GM23338 (cell line): ENCODE measurements around the gene PHAF1. TPM values are rescaled to one million over a fixed set of nuclear protein-coding genes. Genes with fewer than 3 reads are reported as not detected.

ENCODE experiments used
- ATAC-seq: fragments of 200-7000 bp; cut with Tn5 transposase; 3 replicates; pipeline ENCODE4 v1.9.1; 2020
- DNase-seq: peaks from one replicate; pipeline ENCODE4 v3.0.0-alpha.2; 2015; ENCODE audit warnings: low spot score
- H2AFZ ChIP-seq: fragments of 200-600 bp; sonication (generic); 2 replicates; pipeline ENCODE4 v1.8.0; 2016; ENCODE audit warnings: antibody characterized with exemption, mild to moderate bottlenecking, moderate library complexity
- H3F3A ChIP-seq: fragments of 200-600 bp; sonication (generic); replicated peaks from 2 replicates; pipeline ENCODE4 v1.8.0; 2017; ENCODE audit warnings: antibody characterized with exemption, mixed run types, low read depth
- H3K27ac ChIP-seq: fragments of 200-600 bp; sonication (generic); 2 replicates; pipeline ENCODE4 v1.6.1; 2016; ENCODE audit warnings: low read depth
- H3K27me3 ChIP-seq: fragments of 200-600 bp; sonication (generic); 2 replicates; pipeline ENCODE4 v1.8.0; 2016; ENCODE audit warnings: mild to moderate bottlenecking, mixed run types, moderate library complexity; ENCODE audit not compliant: insufficient read depth
- H3K36me3 ChIP-seq: fragments of 200-600 bp; sonication (generic); 2 replicates; pipeline ENCODE4 v1.8.0; 2016; ENCODE audit warnings: mild to moderate bottlenecking; ENCODE audit not compliant: insufficient read depth
- H3K4me1 ChIP-seq: fragments of 200-600 bp; sonication (generic); 2 replicates; pipeline ENCODE4 v1.8.0; 2016; ENCODE audit warnings: mild to moderate bottlenecking, moderate library complexity; ENCODE audit not compliant: insufficient read depth
- H3K4me2 ChIP-seq: fragments of 200-600 bp; sonication (generic); 2 replicates; pipeline ENCODE4 v1.7.1; 2017; ENCODE audit warnings: mixed run types
- H3K4me3 ChIP-seq: fragments of 200-600 bp; sonication (generic); 2 replicates; pipeline ENCODE4 v1.6.1; 2016; ENCODE audit warnings: mixed run types
- H3K79me2 ChIP-seq: fragments of 200-600 bp; sonication (generic); replicated peaks from 2 replicates; pipeline ENCODE4 v1.8.0; 2017; ENCODE audit warnings: mild to moderate bottlenecking; ENCODE audit not compliant: insufficient read depth
- H3K9me2 ChIP-seq: fragments of 200-600 bp; sonication (generic); 2 replicates; pipeline ENCODE4 v1.8.0; 2017; ENCODE audit not compliant: insufficient read depth
- H4K20me1 ChIP-seq: fragments of 200-600 bp; sonication (generic); replicated peaks from 2 replicates; pipeline ENCODE4 v1.8.0; 2017; ENCODE audit warnings: mild to moderate bottlenecking; ENCODE audit not compliant: insufficient read depth
- H3K27ac Mint-ChIP-seq: 2 replicates; pipeline ENCODE4 v1.8.0; 2020; ENCODE audit warnings: inconsistent platforms, mild to moderate bottlenecking, moderate library complexity, mixed read lengths
- H3K27me3 Mint-ChIP-seq: 3 replicates; pipeline ENCODE4 v1.8.0; 2022; ENCODE audit warnings: low read depth, mild to moderate bottlenecking, moderate library complexity, mixed read lengths, inconsistent platforms; ENCODE audit not compliant: insufficient read depth, poor library complexity
- H3K36me3 Mint-ChIP-seq: 3 replicates; pipeline ENCODE4 v1.8.0; 2021; ENCODE audit warnings: low read depth, mild to moderate bottlenecking, inconsistent platforms, moderate library complexity, mixed read lengths
- H3K4me1 Mint-ChIP-seq: 3 replicates; pipeline ENCODE4 v1.8.0; 2020; ENCODE audit warnings: mild to moderate bottlenecking, inconsistent platforms, mixed read lengths
- H3K4me3 Mint-ChIP-seq: 3 replicates; pipeline ENCODE4 v1.8.0; 2021; ENCODE audit warnings: moderate library complexity, mild to moderate bottlenecking, inconsistent platforms, mixed read lengths
- H3K9me3 Mint-ChIP-seq: 3 replicates; pipeline ENCODE4 v1.8.0; 2020; ENCODE audit warnings: moderate library complexity, mild to moderate bottlenecking, inconsistent platforms, mixed read lengths
- ETS1 ChIP-seq: IDR thresholded peaks from 2 replicates; pipeline ENCODE4 v1.6.1; 2016; ENCODE audit warnings: antibody characterized with exemption
- EZH2 ChIP-seq: fragments of 200-600 bp; sonication (generic); IDR thresholded peaks from one replicate; pipeline ENCODE4 v1.8.0; 2017; ENCODE audit warnings: antibody characterized with exemption, mild to moderate bottlenecking, low read depth; ENCODE audit not compliant: unreplicated experiment
- EZH2phosphoT487 ChIP-seq: fragments of 200-600 bp; sonication (generic); IDR thresholded peaks from one replicate; pipeline ENCODE4 v1.8.1; 2018; ENCODE audit warnings: antibody characterized with exemption; ENCODE audit not compliant: unreplicated experiment
- POLR2AphosphoS5 ChIP-seq: IDR thresholded peaks from 2 replicates; pipeline ENCODE4 v1.6.1; 2016; ENCODE audit warnings: antibody characterized with exemption, low read depth
- ZNF462 ChIP-seq: fragments of 250-450 bp; sonication (Bioruptor Pico); IDR thresholded peaks from 2 replicates; pipeline ENCODE4 v1.5.0; 2020; ENCODE audit warnings: mild to moderate bottlenecking, moderate library complexity
- polyA plus RNA-seq: library from polyadenylated mRNA; unstranded; fragments of >200 nt; fragmentation: Nextera tagmentation; extraction: Ambion mirVana; gene quantifications from 2 replicates; pipeline ENCODE4 v1.2.1, GENCODE V29; 2016
- total RNA-seq: library from RNA; depleted of rRNA; stranded (reverse); fragments of >200 nt; shearing (Covaris generic); gene quantifications from 2 replicates; pipeline ENCODE4 v1.2.3, GENCODE V29; 2014

Gene PHAF1
- total and polyA plus RNA-seq, 2 experiments from 2014 or later, result 14.7 to 35.9 TPM

- Mint-ChIP-seq H3K4me3 (peak within 1 kb of the TSS; percentile 79), H3K27ac (no peak within 1 kb of the TSS), H3K27me3 (peaks cover 94% of the 10 kb centered on the region), H3K9me3 (no peaks in the 10 kb centered on the region; the same call in 2 of the 3 replicates), H3K4me1 (peaks cover 41% of the 10 kb centered on the region), H3K36me3 (no peaks in the 10 kb centered on the region; the same call in 2 of the 3 replicates)
- H2AFZ ChIP-seq, result peak within 1 kb of the TSS; percentile 94
- peaks cover 30% of the 10 kb centered on the region for H3K4me1 ChIP-seq
- H3K79me2 ChIP-seq, result no peaks in the 10 kb centered on the region
- TF ChIP-seq POLR2AphosphoS5 (0 out of 2 replicates have a peak, but pooled peaks have one; percentile 29), ETS1 (no peak)
- peak; percentile 87 for DNase-seq
- H3K36me3 ChIP-seq, result no peaks in the 10 kb centered on the region
- H3K9me2 ChIP-seq, result no peaks in the 10 kb centered on the region
- H3K27ac ChIP-seq, result no peak within 1 kb of the TSS
- peak within 1 kb of the TSS; percentile 97 for H3K4me2 ChIP-seq
- H3K4me3 ChIP-seq, result peak within 1 kb of the TSS; percentile 69
- ATAC-seq, result peak; percentile 30
- H4K20me1 ChIP-seq, result peaks cover 9% of the 10 kb centered on the region
- peaks cover 22% of the 10 kb centered on the region; the same call in 1 of the 2 replicates for H3F3A ChIP-seq
- H3K27me3 ChIP-seq, result peaks cover 97% of the 10 kb centered on the region
Observed at GRCh38 chr16:67170168-67170948, 60.6 kb downstream of the PHAF1 start, which contains the start of gene NOL3. Gene NOL3, plus strand, starts transcription at chr16:67170538.

- peak overlapping the region; percentile 94 for H2AFZ ChIP-seq
- no peak overlapping the region for H3K27ac ChIP-seq
- H3K79me2 ChIP-seq, result no peaks in the 10 kb centered on the region
- no peaks in the 10 kb centered on the region for H3K36me3 ChIP-seq
- TF ChIP-seq EZH2 (peak; percentile 79), ZNF462 (CRISPR knock-in tag) (no peak), ETS1 (no peak), EZH2phosphoT487 (no peak)
- peaks cover 97% of the 10 kb centered on the region for H3K27me3 ChIP-seq
- peaks cover 40% of the 10 kb centered on the region for H3K4me1 Mint-ChIP-seq
- no peaks in the 10 kb centered on the region; the same call in 2 of the 3 replicates for H3K36me3 Mint-ChIP-seq
- H3K4me1 ChIP-seq, result peaks cover 30% of the 10 kb centered on the region
- H3K4me2 ChIP-seq, result peak overlapping the region; percentile 97
- peak overlapping the region; percentile 69 for H3K4me3 ChIP-seq
- no peak for DNase-seq
- peak overlapping the region; percentile 79 for H3K4me3 Mint-ChIP-seq
- peaks cover 11% of the 10 kb centered on the region for H4K20me1 ChIP-seq
- ATAC-seq, result peak; percentile 0; the same call in 2 of the 3 replicates
- no peaks in the 10 kb centered on the region; the same call in 2 of the 3 replicates for H3K9me3 Mint-ChIP-seq
- H3K27me3 Mint-ChIP-seq, result peaks cover 94% of the 10 kb centered on the region
- H3K9me2 ChIP-seq, result no peaks in the 10 kb centered on the region
- peaks cover 23% of the 10 kb centered on the region; the same call in 1 of the 2 replicates for H3F3A ChIP-seq
- H3K27ac Mint-ChIP-seq, result no peak overlapping the region
Observed at GRCh38 chr16:67170949-67171649, 61.4 kb downstream of the PHAF1 start.
